ENCODE measurements around the gene NAT9. TPM values are rescaled to one million over a fixed set of nuclear protein-coding genes. Genes with fewer than 3 reads are reported as not detected.
A peak's percentile ranks its signal among the peaks of the same experiment; 100 is the strongest.

Gene NAT9
- total RNA-seq, 1 donor from 2014 or later = 43.7 TPM

GRCh38 chr17:74744714-74745547 is 31.2 kb downstream of the NAT9 start:
- DNase-seq (ENCODE audit: low spot score) = peak; percentile 91

DNA sequence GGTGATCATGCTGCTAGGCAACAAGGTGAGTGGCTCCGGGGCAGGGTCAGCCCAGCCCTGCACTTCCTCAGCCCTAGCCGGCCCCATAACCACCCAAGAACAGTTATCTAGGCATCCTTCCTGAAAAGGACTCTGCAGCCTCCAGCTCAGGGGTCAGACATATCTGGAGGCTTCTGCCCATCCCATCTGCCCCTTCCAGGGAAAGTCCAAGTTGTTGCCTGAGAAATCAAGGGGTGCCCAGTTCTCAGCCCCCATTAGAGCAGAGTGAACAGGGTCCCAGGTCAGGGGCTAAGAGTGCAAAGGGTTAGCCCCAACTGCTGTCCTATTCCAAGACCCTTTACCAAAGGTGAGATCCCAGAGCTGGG is 31.8 kb downstream of the NAT9 start:
- no peak for DNase-seq (ENCODE audit: low spot score)

DNA sequence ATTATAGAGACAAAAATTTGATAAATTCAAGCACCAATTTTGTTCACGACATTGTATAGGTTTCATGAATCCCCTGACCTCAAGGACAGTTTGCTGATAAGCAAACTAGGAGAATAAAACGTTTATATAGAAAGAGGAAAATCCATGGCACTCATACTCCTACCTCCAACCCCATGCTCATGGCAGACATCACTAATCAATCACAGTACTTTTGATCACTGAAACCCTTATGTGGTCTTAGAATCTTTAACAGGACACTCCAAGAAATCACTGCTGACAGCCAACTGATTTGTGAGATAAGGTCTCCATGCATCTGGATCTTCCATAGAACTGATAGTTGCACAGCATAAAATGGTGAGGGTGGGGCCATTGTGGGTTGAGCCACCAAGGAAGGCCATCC is 32.4 kb downstream of the NAT9 start:
- no peak for DNase-seq (ENCODE audit: low spot score)

DNA sequence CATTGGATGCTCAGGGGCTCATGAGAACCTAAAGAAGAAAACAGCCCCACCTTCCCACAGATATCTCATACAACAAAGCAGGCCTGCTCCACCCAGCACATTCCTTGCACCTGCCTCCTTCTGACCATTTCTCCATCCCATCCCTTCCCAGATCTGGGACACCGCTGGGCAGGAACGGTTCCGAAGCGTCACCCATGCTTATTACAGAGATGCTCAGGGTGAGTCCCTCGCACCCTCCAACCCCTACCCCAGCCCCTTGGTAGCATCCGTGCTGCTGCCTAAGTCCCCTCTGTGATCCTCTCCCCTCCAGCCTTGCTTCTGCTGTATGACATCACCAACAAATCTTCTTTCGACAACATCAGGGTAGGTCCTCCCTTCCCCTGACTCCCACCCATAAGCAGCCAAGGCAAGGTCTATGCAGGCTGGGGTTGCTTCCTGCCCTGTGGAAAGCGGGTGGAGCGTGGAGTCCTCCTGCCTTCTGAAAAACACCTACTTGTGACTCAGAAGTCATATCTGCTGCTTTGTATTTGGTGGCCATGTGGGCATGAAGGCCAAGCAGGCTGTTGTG is 33.1 kb downstream of the NAT9 start:
- no peak for DNase-seq (ENCODE audit: low spot score)

DNA sequence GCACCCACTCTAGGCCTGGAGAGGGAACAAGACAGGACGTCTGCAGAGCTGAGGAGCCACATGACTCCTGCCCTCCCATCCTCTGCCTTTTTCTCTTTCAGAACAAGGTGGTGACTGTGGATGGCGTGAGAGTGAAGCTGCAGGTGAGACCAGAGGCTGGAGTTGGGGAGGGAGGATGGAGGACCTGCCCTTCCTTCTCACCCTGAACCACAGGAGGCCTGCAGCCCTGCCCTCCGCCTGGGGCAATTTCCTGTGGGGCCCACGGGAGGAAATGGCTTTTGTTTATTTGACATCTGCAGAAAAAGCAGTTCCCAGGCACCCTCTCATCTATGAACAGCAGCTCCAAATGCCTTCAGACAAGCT is 34.0 kb downstream of the NAT9 start:
- DNase-seq (ENCODE audit: low spot score) = no peak

GRCh38 chr17:74740641-74741387 is 35.3 kb downstream of the NAT9 start:
- no peak for DNase-seq (ENCODE audit: low spot score)

- no peak for DNase-seq (ENCODE audit: low spot score)
Observed at GRCh38 chr17:74740173-74740572, 36.0 kb downstream of the NAT9 start.

DNA sequence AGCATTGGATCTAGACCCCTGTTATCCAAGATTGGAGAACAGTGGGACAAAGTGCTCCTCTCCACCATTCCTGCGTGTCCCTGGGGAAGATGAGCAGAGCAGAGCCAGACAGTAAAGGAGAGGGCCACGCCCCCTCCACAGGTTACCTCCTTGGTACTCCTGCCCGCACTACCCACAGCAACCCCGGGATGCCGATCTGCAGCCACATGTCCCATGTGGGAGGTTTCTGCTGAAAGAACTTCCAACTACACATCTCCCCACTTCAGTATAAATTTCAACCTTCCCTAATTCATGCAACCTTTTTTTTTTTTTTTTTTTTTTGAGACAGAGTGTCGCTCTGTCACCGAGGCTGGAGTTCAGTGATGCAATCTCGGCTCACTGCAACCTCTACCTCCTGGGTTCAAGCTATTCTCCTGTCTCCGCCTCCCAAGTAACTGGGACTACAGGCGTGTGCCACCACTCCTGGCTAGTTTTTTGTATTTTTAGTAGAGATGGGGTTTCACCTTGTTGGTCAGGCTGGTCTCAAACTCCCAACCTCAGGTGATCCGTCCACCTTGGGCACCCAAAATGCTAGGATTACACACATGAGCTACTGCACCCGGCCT is 36.8 kb downstream of the NAT9 start:
- no peak for DNase-seq (ENCODE audit: low spot score)

DNA sequence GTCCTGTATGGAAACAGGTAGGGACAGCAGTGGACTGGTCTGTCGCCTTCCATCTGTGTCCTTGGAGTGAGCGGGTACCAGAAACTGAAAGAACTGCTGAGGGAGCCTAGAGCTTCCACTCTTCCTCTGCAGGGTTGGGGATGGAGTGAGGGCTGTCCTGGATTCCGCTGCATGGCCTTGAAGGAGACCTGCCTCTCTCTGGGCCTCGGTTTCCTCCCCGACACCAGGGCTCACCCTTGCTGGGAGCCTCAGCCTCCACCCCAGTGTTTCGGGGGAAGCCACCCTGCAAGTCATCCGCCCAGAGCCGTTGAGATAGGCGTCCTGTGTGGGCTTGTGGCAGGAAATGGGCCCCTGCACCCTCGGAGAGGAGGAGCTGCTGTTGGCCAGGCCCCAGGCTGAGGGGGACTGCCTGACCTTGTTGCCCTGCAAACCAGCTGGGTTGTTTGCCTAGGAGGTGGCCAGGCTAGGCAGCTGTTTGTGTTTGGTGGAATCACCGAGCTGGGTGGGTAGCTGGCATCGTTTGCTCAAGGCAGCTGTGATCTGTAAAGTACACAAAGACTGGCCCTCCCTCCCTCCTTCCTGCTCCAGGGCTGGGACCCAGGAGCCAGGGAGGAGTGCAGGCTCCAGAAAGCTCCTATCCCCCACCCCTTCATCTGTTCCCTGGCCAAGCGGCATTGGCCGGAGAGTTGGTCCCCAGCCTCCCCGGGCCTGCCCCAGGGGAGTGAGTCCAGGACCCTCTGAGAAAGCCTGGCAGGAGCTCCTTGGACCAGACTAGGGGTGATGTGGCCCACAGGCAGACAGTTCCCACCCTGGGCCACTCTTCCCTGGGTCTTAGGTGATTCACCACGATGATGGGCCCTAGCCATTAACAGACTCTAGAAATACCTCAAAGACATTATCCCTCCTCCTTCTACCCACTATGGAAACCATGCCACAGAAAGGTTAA is 37.8 kb downstream of the NAT9 start:
- DNase-seq (ENCODE audit: low spot score) = no peak

DNA sequence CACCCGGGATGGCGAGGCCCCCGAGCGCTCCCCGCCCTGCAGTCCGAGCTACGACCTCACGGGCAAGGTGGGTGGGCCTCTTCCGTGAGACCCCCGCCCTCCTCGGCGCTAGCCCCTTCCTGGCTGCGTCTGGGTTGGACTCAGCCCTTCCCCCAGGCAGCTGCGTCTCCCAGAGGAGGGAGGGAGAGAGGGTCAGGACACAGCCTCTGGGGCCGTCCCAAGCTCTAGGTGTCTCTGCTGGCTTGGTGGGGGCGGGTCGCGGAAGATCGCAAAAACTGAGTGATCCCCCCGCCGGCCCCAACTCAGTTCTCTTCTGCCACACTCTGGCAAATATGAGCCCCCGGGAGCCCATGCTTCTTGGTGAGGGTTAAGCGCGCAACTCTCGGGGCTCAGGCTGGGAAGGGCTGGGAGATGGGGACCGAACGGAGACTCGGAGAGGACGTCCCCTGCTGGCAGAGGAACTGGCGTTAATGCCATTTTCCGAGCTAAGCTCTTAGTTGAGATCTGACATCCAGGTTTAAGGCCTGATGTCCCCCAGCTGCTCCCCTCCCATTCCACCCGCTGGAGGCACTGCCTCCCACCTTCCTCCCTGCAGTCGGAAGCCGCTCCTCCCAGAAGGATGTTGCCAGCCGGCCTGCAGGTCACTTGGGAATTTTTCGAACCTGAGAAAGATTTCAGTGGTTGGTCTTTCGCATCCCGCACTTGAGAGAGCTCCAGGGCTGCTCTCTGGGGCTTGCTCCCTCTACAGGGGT is 38.7 kb downstream of the NAT9 start:
- no peak for DNase-seq (ENCODE audit: low spot score)

DNA sequence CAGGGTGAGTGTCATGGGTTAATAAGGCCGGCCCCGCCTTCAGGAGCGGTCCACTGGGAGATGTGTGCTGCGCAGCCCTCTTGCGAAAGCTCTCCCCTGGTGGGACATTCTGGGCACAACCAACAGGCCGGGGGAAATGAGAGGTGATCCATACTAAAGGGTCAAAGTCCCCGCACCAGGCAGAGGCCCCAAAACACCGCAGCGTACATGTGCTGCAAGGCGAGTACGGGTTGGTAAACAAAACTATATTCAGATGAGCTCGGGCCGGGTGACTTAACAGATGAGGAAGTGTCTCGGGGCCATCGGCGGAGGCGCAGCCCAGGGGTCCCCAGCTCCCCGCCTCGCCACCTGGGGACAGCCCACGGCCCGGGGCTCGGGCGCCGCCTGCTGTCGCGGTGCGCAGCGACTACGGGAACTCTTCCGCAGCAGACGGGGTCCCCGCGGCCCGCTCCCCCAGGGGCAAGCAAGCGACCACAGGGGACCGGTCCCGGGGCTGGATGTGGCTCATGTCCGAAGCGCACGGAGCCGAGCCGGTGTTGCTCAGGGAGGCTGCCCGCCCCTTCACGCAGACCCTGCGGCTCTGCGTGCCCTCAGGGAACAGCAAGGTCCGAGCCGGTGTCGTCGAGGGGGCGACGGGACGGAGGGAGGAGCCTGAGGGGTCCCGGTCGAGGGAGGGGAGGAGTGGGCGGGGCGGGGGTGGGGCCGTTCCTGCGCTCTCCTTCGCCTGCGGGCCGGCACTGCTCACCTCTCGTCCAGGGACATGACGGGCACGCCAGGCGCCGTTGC is 39.4 kb downstream of the NAT9 start, which contains the start of gene RAB37:
Gene RAB37, plus strand, starts transcription at position 744 of the 786 bp plus-strand sequence. Its CDS starts 17 bp downstream, at position 761.
- DNase-seq (ENCODE audit: low spot score) = peak; percentile 84

- DNase-seq (ENCODE audit: low spot score) = no peak
Observed at GRCh38 chr17:74734256-74734655, 41.9 kb downstream of the NAT9 start.

DNA sequence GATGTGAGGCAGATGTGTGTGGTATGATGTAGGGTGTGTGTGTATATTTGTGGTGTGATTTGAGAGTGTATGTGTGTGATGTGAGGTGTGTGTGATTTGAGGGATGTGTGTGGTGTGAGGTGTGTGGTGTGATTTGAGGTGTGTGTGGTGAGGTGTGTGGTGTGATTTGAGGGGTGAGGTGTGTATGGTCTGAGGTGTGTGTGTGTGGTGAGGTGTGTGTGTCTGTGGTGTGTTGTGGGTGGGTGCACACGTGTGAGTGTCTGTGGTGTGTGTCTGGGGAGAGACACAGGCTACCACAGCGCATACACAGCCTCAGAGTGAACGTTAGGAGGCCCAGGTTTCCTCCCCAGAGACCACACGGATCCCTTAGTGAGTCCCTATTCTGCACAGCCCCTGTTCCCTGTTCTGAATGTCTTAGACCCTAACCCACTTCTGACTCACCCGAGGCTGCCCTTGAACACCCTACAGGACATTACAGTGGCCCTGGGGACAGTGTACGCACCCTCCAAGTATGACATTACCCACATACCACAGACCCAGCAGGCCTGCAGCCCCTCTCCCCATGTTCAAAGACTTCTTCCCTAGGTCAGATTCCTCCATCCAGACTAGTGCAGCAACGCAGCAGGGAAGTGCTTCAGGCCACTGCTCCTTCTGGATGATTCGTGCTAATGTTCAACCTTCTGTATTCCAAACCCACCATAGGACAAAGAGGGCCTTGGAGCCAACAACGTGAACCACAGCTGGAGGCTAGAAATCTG is 42.6 kb downstream of the NAT9 start:
- no peak for DNase-seq (ENCODE audit: low spot score)

- DNase-seq (ENCODE audit: low spot score) = no peak
Observed at GRCh38 chr17:74732042-74732867, 43.9 kb downstream of the NAT9 start.

- no peak for DNase-seq (ENCODE audit: low spot score)
Observed at GRCh38 chr17:74731347-74731605, 44.9 kb downstream of the NAT9 start.

DNA sequence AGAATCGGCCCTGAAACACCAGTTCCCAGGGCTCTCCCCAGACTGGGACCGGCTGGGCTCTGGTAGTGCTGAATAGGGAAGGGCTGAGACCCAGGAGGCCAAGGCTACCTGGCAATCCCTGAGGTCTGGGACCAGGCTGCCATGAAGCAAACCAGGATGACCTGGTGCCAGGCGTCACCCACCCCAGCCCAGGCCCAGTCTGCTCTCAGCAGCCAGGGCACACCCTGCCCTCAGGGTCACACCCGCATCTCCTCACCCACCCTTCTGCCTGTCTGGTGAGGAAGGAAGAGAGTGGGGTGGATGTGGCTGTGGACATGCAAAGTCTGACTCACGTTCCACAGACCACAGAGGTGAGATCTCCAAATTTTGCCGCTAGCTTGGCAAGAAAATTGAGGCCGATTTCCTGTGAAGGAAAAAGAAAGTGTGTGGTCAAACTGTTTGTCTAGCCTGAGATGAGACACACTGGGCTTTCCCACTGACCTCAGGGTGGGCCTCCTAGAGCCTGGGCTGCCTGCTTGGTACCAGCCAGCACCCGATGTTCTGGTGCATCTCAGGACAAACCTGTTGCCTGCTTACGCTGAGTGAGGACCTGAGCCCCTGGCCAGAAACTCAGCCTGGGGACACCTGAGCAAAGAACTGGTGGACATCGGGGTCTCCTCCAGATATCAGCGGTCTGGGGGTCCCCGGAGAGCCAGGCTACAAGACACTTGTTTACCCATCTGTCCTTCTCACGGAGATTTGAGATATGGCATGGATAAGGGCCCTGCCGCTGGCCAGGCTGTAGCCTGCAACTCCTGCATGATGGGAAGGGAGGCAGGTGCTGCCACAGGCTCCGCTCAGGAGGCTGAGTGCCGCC is 45.4 kb downstream of the NAT9 start:
- no peak for DNase-seq (ENCODE audit: low spot score)

- no peak for DNase-seq (ENCODE audit: low spot score)
Observed at GRCh38 chr17:74729866-74730265, 46.3 kb downstream of the NAT9 start.
